Hepatocyte (in vitro differentiated cells): ENCODE measurements around the gene PWWP2B. TPM values are rescaled to one million over a fixed set of nuclear protein-coding genes. Genes with fewer than 3 reads are reported as not detected.

Source experiments
- DNase-seq: peaks from one replicate; pipeline ENCODE4 v3.0.0-alpha.2; 2016; ENCODE audit warnings: low spot score
- H2AFZ ChIP-seq: fragments of 200-600 bp; sonication (generic); 2 replicates; pipeline ENCODE4 v1.6.0; 2016; ENCODE audit warnings: antibody characterized with exemption, mild to moderate bottlenecking
- H3K27ac ChIP-seq: fragments of 200-600 bp; sonication (generic); 2 replicates; pipeline ENCODE4 v1.5.1; 2016; ENCODE audit warnings: mild to moderate bottlenecking
- H3K27me3 ChIP-seq: fragments of 200-600 bp; sonication (generic); 2 replicates; pipeline ENCODE4 v1.6.1; 2016
- H3K36me3 ChIP-seq: fragments of 200-600 bp; sonication (generic); replicated peaks from 2 replicates; pipeline ENCODE4 v1.5.1; 2016; ENCODE audit warnings: low read depth; ENCODE audit not compliant: insufficient read depth
- H3K4me1 ChIP-seq: fragments of 200-600 bp; sonication (generic); 2 replicates; pipeline ENCODE4 v1.5.1; 2016; ENCODE audit warnings: mild to moderate bottlenecking, moderate library complexity; ENCODE audit not compliant: insufficient read depth
- H3K4me2 ChIP-seq: fragments of 200-600 bp; sonication (generic); 2 replicates; pipeline ENCODE4 v1.6.0; 2016
- H3K4me3 ChIP-seq: fragments of 200-600 bp; sonication (generic); 2 replicates; pipeline ENCODE4 v1.5.1; 2016; ENCODE audit warnings: mild to moderate bottlenecking
- H3K79me2 ChIP-seq: fragments of 200-600 bp; sonication (generic); 2 replicates; pipeline ENCODE4 v1.6.0; 2017; ENCODE audit warnings: mild to moderate bottlenecking
- H3K9me2 ChIP-seq: fragments of 200-600 bp; sonication (generic); replicated peaks from 2 replicates; pipeline ENCODE4 v1.6.0; 2017; ENCODE audit warnings: mild to moderate bottlenecking; ENCODE audit not compliant: insufficient read depth
- H3K9me3 ChIP-seq: fragments of 200-600 bp; sonication (generic); 2 replicates; pipeline ENCODE4 v1.5.1; 2016; ENCODE audit warnings: low read depth, mild to moderate bottlenecking
- H4K20me1 ChIP-seq: fragments of 200-600 bp; sonication (generic); 2 replicates; pipeline ENCODE4 v1.6.0; 2016; ENCODE audit warnings: mild to moderate bottlenecking; ENCODE audit not compliant: insufficient read depth, poor library complexity, severe bottlenecking
- EZH2 ChIP-seq: fragments of 200-600 bp; sonication (generic); IDR thresholded peaks from 2 replicates; pipeline ENCODE4 v1.6.1; 2016; ENCODE audit warnings: antibody characterized with exemption, mild to moderate bottlenecking, borderline replicate concordance
- EZH2phosphoT487 ChIP-seq: fragments of 200-600 bp; sonication (generic); IDR thresholded peaks from one replicate; pipeline ENCODE4 v1.6.1; 2018; ENCODE audit warnings: antibody characterized with exemption, mild to moderate bottlenecking, low read depth, moderate library complexity; ENCODE audit not compliant: unreplicated experiment, severe bottlenecking
- WGBS: methylation state at CpG from one replicate; pipeline ENCODE4 v1.1.6; 2016; ENCODE audit warnings: low lambda C conversion rate; ENCODE audit errors: missing lambda C conversion rate; 5-methylcytosine and 5-hydroxymethylcytosine counted together
- polyA plus RNA-seq: library from polyadenylated mRNA; unstranded; fragments of >200 nt; fragmentation: Nextera tagmentation; extraction: Ambion mirVana; gene quantifications from 2 replicates; pipeline ENCODE4 v1.2.1, GENCODE V29; 2016
- total RNA-seq: library from RNA; depleted of rRNA; stranded (reverse); fragments of >200 nt; gene quantifications from 2 replicates; pipeline ENCODE4 v1.2.3, GENCODE V29; 2014
- TF ChIP-seq, protein P1 (sequence below): fragments of 200-600 bp; sonication (generic); IDR thresholded peaks from 2 replicates; pipeline ENCODE4 v1.5.1; 2016; ENCODE audit warnings: antibody characterized with exemption, mild to moderate bottlenecking; ENCODE audit not compliant: poor library complexity

PWWP2B gene
- total and polyA plus RNA-seq, 2 experiments from 2014 or later, result 10.7 to 18.0 TPM

DNA sequence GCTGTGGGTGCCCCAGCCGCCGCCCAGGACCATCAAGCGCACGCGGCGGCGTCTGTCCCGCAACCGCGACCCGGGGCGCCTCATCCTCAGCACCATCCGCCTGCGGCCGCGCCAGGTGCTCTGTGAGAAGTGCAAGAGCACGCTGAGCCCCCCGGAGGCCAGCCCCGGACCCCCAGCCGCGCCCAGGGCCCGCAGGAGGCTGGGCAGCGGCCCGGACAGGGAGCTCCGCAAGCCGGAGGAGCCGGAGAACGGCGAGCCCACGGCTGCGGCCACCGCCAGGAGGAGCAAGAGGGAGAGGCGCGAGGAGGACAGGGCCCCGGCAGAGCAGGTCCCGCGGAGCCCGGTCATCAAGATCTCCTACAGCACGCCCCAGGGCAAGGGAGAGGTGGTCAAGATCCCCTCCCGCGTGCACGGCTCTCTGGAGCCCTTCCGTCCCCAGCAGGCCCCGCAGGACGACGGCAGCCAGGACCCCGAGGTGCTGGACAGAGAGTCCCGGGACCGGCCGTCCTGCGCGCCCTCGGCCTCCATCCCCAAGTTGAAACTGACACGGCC is 8.0 kb downstream of the PWWP2B start:
- H3K9me2 ChIP-seq, result no peaks in the 10 kb centered on the region
- peaks cover 39% of the 10 kb centered on the region for H3K4me1 ChIP-seq
- H3K4me2 ChIP-seq, result no peak overlapping the region
- peaks cover 6% of the 10 kb centered on the region for H4K20me1 ChIP-seq
- no peaks in the 10 kb centered on the region for H3K9me3 ChIP-seq
- peaks cover 86% of the 10 kb centered on the region for H3K79me2 ChIP-seq
- DNase-seq, result no peak
- TF ChIP-seq EZH2phosphoT487 (no peak), EZH2 (no peak)
- TF ChIP-seq, protein P1, sequence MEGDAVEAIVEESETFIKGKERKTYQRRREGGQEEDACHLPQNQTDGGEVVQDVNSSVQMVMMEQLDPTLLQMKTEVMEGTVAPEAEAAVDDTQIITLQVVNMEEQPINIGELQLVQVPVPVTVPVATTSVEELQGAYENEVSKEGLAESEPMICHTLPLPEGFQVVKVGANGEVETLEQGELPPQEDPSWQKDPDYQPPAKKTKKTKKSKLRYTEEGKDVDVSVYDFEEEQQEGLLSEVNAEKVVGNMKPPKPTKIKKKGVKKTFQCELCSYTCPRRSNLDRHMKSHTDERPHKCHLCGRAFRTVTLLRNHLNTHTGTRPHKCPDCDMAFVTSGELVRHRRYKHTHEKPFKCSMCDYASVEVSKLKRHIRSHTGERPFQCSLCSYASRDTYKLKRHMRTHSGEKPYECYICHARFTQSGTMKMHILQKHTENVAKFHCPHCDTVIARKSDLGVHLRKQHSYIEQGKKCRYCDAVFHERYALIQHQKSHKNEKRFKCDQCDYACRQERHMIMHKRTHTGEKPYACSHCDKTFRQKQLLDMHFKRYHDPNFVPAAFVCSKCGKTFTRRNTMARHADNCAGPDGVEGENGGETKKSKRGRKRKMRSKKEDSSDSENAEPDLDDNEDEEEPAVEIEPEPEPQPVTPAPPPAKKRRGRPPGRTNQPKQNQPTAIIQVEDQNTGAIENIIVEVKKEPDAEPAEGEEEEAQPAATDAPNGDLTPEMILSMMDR, result no peak
- H3K36me3 ChIP-seq, result no peaks in the 10 kb centered on the region
- H2AFZ ChIP-seq, result no peak overlapping the region
- no peak overlapping the region for H3K27ac ChIP-seq
- H3K4me3 ChIP-seq, result no peak overlapping the region
- WGBS, result 94% methylated on average over 31 of the region's 54 CpGs
- no peaks in the 10 kb centered on the region for H3K27me3 ChIP-seq

DNA sequence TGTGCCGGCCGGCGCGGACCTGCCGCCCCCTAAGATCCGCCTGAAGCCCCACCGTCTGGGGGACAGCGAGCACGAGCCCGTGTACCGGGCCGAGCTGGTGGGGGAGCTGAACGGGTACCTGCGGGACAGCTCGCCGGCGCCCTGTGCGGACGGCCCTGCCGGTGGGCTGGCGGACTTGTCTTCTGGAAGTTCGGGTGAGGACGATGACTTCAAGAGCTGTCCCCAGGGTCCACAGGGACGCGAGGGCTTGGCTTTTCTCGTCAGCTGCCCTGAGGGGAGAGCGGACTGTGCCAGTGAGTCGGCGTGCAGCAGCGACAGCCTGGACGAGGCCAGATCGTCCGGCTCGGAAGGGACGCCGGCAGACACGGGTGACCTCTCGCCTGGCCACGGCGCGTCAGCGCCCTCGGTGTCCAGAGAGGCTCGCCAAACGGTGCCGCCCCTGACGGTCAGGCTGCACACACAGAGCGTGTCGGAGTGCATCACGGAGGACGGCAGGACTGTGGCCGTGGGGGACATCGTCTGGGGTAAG is 8.5 kb downstream of the PWWP2B start:
- Histone ChIP-seq H3K9me2 (no peaks in the 10 kb centered on the region), H4K20me1 (peaks cover under 1% of the 10 kb centered on the region), H3K79me2 (peaks cover 86% of the 10 kb centered on the region), H2AFZ (no peak overlapping the region), H3K9me3 (no peaks in the 10 kb centered on the region), H3K4me2 (no peak overlapping the region), H3K4me1 (peaks cover 38% of the 10 kb centered on the region), H3K36me3 (no peaks in the 10 kb centered on the region), H3K4me3 (no peak overlapping the region), H3K27me3 (no peaks in the 10 kb centered on the region), H3K27ac (no peak overlapping the region)
- no peak for DNase-seq
- 97% methylated on average over 44 of the region's 53 CpGs for WGBS
- TF ChIP-seq EZH2, result no peak
- TF ChIP-seq, protein P1, result no peak
- no peak for TF ChIP-seq EZH2phosphoT487

DNA sequence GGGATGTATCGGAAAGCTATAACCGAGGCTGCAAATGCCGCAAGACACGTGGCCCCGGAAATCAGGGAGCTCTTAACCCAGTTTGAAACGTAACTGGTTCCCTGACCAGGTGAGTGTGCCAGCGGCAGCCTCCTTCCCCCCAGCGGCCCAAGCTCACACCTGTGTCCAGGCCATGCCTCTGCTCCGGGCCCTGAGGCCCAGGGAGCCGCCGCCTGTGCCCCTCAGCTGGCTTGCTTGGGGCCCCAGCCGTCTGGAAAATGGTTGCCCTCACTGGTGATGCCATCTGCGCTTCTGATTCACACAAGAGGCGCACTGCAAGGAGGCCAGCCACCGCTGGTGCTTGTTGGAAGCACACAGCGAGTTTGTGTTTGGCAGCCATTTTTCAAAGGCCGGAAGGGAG is 9.2 kb downstream of the PWWP2B start:
- H3K4me3 ChIP-seq, result no peak overlapping the region
- peaks cover 87% of the 10 kb centered on the region for H3K79me2 ChIP-seq
- WGBS, result 96% methylated on average over 17 of the region's 17 CpGs
- peak overlapping the region; percentile 98 for H3K27ac ChIP-seq
- peaks cover 37% of the 10 kb centered on the region for H3K4me1 ChIP-seq
- H3K9me3 ChIP-seq, result no peaks in the 10 kb centered on the region
- H3K9me2 ChIP-seq, result no peaks in the 10 kb centered on the region
- no peaks in the 10 kb centered on the region for H3K27me3 ChIP-seq
- no peak for DNase-seq
- H2AFZ ChIP-seq, result no peak overlapping the region
- H4K20me1 ChIP-seq, result no peaks in the 10 kb centered on the region
- no peaks in the 10 kb centered on the region for H3K36me3 ChIP-seq
- no peak for TF ChIP-seq EZH2
- TF ChIP-seq, protein P1, result no peak
- no peak for TF ChIP-seq EZH2phosphoT487
- no peak overlapping the region for H3K4me2 ChIP-seq
